H9 (cell line): ENCODE data around the gene CSRNP2. TPM values are rescaled to one million over a fixed set of nuclear protein-coding genes. Genes with fewer than 3 reads are reported as not detected.
A peak's percentile ranks its signal among the peaks of the same experiment; 100 is the strongest.

ENCODE experiments used
- DNase-seq: peaks from one replicate; pipeline ENCODE4 v3.0.0-alpha.2; 2017
- H2AFZ ChIP-seq: one replicate; pipeline ENCODE4 v1.6.1; 2013; ENCODE audit warnings: mild to moderate bottlenecking, low read length, control low read depth, moderate library complexity
- H2AK5ac ChIP-seq: 2 replicates; pipeline ENCODE4 v1.6.1; 2013; ENCODE audit warnings: low read length, control low read depth, mixed read lengths; ENCODE audit not compliant: insufficient read length
- H2BK120ac ChIP-seq: one replicate; pipeline ENCODE4 v1.6.1; 2013; ENCODE audit warnings: low read depth, mild to moderate bottlenecking, low read length, control low read depth, inconsistent platforms; ENCODE audit not compliant: poor library complexity, severe bottlenecking
- H2BK12ac ChIP-seq: 2 replicates; pipeline ENCODE4 v1.6.1; 2013; ENCODE audit warnings: low read length, control low read depth, mixed read lengths, low read depth; ENCODE audit not compliant: insufficient read length
- H2BK15ac ChIP-seq: 2 replicates; pipeline ENCODE4 v1.6.1; 2013; ENCODE audit warnings: low read depth, low read length, control low read depth
- H2BK20ac ChIP-seq: one replicate; pipeline ENCODE4 v1.6.1; 2013; ENCODE audit warnings: low read depth, mild to moderate bottlenecking, low read length, control low read depth, inconsistent platforms; ENCODE audit not compliant: poor library complexity, severe bottlenecking
- H2BK5ac ChIP-seq: 2 replicates; pipeline ENCODE4 v1.6.1; 2013; ENCODE audit warnings: low read length, control low read depth, mixed read lengths; ENCODE audit not compliant: insufficient read length
- H3K14ac ChIP-seq: 2 replicates; pipeline ENCODE4 v1.6.1; 2013; ENCODE audit warnings: low read length, control low read depth; ENCODE audit not compliant: insufficient read depth
- H3K18ac ChIP-seq: 2 replicates; pipeline ENCODE4 v1.6.1; 2013; ENCODE audit warnings: low read depth, mild to moderate bottlenecking, mixed read lengths, low read length, control low read depth; ENCODE audit not compliant: insufficient read length
- H3K23ac ChIP-seq: 2 replicates; pipeline ENCODE4 v1.6.1; 2013; ENCODE audit warnings: low read length, control low read depth, mixed read lengths, low read depth; ENCODE audit not compliant: insufficient read length
- H3K23me2 ChIP-seq: 2 replicates; pipeline ENCODE4 v1.6.1; 2013; ENCODE audit warnings: low read depth, mild to moderate bottlenecking, mixed read lengths, low read length, control low read depth; ENCODE audit not compliant: insufficient read length, poor library complexity, severe bottlenecking
- H3K27ac ChIP-seq: 2 replicates; pipeline ENCODE4 v1.5.1; 2013; ENCODE audit warnings: low read length, control low read depth, mixed read lengths, low read depth; ENCODE audit not compliant: insufficient read length
- H3K27me3 ChIP-seq: 2 replicates; pipeline ENCODE4 v1.6.1; 2013; ENCODE audit warnings: low read length, control low read depth, inconsistent platforms; ENCODE audit not compliant: insufficient read depth
- H3K4ac ChIP-seq: 2 replicates; pipeline ENCODE4 v1.6.1; 2013; ENCODE audit warnings: low read depth, mild to moderate bottlenecking, control low read depth, inconsistent platforms, low read length, moderate library complexity
- H3K4me1 ChIP-seq: 2 replicates; pipeline ENCODE4 v1.6.1; 2013; ENCODE audit warnings: low read length, control low read depth, inconsistent platforms; ENCODE audit not compliant: insufficient read depth
- H3K4me2 ChIP-seq: 2 replicates; pipeline ENCODE4 v1.6.1; 2013; ENCODE audit warnings: low read length, control low read depth, mixed read lengths; ENCODE audit not compliant: insufficient read length, insufficient read depth
- H3K56ac ChIP-seq: 2 replicates; pipeline ENCODE4 v1.6.1; 2013; ENCODE audit warnings: low read depth, mild to moderate bottlenecking, mixed read lengths, low read length, control low read depth; ENCODE audit not compliant: insufficient read length
- H3K79me1 ChIP-seq: 2 replicates; pipeline ENCODE4 v1.6.1; 2013; ENCODE audit warnings: low read depth, mild to moderate bottlenecking, moderate library complexity, low read length, control low read depth, inconsistent platforms; ENCODE audit not compliant: insufficient read depth, poor library complexity, severe bottlenecking
- H3K79me2 ChIP-seq: 2 replicates; pipeline ENCODE4 v1.6.1; 2013; ENCODE audit warnings: low read length, control low read depth, inconsistent platforms; ENCODE audit not compliant: insufficient read depth
- H3K9ac ChIP-seq: 2 replicates; pipeline ENCODE4 v1.6.1; 2013; ENCODE audit warnings: low read length, control low read depth, mixed read lengths; ENCODE audit not compliant: insufficient read length; ENCODE audit errors: extremely low read depth
- H3K9me3 ChIP-seq: one replicate; pipeline ENCODE4 v1.6.1; 2013; ENCODE audit warnings: low read depth, low read length, inconsistent platforms; ENCODE audit not compliant: control insufficient read depth
- H3T11ph ChIP-seq: one replicate; pipeline ENCODE4 v1.6.1; 2013; ENCODE audit warnings: mild to moderate bottlenecking, low read length, control low read depth, inconsistent platforms
- H4K20me1 ChIP-seq: one replicate; pipeline ENCODE4 v1.6.1; 2013; ENCODE audit not compliant: control insufficient read depth, insufficient read length, insufficient read depth
- H4K5ac ChIP-seq: 2 replicates; pipeline ENCODE4 v1.6.1; 2013; ENCODE audit warnings: low read depth, mild to moderate bottlenecking, mixed read lengths, low read length, control low read depth; ENCODE audit not compliant: insufficient read length
- H4K8ac ChIP-seq: replicated peaks from 2 replicates; pipeline ENCODE4 v1.6.1; 2013; ENCODE audit warnings: low read length, control low read depth, mixed read lengths, low read depth; ENCODE audit not compliant: insufficient read length
- H4K91ac ChIP-seq: 2 replicates; pipeline ENCODE4 v1.6.1; 2013; ENCODE audit warnings: low read depth, mild to moderate bottlenecking, moderate library complexity, mixed read lengths, low read length, control low read depth; ENCODE audit not compliant: insufficient read length
- H3K27ac Mint-ChIP-seq, 3 experiments: 2 replicates in 2 of 3; 3 replicates in 1 of 3; pipeline ENCODE4 v1.8.0; 2020 to 2021; ENCODE audit warnings: mixed read lengths in 3 of 3, mild to moderate bottlenecking in 1 of 3, moderate library complexity in 1 of 3
- H3K27me3 Mint-ChIP-seq: 2 replicates; pipeline ENCODE4 v1.8.0; 2021; ENCODE audit warnings: low read depth, mild to moderate bottlenecking, moderate library complexity, mixed read lengths
- H3K36me3 Mint-ChIP-seq, 3 experiments: 2 replicates in 2 of 3; 3 replicates in 1 of 3; pipeline ENCODE4 v1.8.0; 2020 to 2021; ENCODE audit warnings: low read depth in 3 of 3, mixed read lengths in 3 of 3; ENCODE audit not compliant: insufficient read depth in 1 of 3
- H3K4me1 Mint-ChIP-seq, 2 experiments: 2 replicates each; pipeline ENCODE4 v1.8.0; 2020; ENCODE audit warnings: mixed read lengths in 2 of 2
- H3K4me3 Mint-ChIP-seq, 2 experiments: 2 replicates in 1 of 2; 3 replicates in 1 of 2; pipeline ENCODE4 v1.8.0; 2020 to 2021; ENCODE audit warnings: mild to moderate bottlenecking in 2 of 2, mixed read lengths in 2 of 2, moderate library complexity in 1 of 2
- H3K9me3 Mint-ChIP-seq, 2 experiments: 2 replicates in 1 of 2; 3 replicates in 1 of 2; pipeline ENCODE4 v1.8.0; 2020; ENCODE audit warnings: mild to moderate bottlenecking in 2 of 2, mixed read lengths in 2 of 2, moderate library complexity in 1 of 2
- WGBS: extraction: QIAGEN DNeasy Blood & Tissue Kit; methylation state at CpG from one replicate; pipeline ENCODE4 v1.1.7; 2013; ENCODE audit warnings: missing lambda C conversion rate, low lambda C conversion rate, mixed read lengths; ENCODE audit not compliant: insufficient read length; ENCODE audit errors: extremely low coverage; 5-methylcytosine and 5-hydroxymethylcytosine counted together
- total RNA-seq: library from RNA; stranded (reverse); gene quantifications from 2 replicates; pipeline ENCODE4 v1.2.1, GENCODE V29; 2021
- TF ChIP-seq, protein P1 (sequence below): fragments of 200-600 bp; sonication (generic); conservative IDR thresholded peaks from 3 replicates; pipeline ENCODE4 v1.8.0; 2021; ENCODE audit warnings: antibody characterized with exemption, mild to moderate bottlenecking

CSRNP2 gene
- total RNA-seq, 1 experiment from 2014 or later = 38.6 TPM

DNA sequence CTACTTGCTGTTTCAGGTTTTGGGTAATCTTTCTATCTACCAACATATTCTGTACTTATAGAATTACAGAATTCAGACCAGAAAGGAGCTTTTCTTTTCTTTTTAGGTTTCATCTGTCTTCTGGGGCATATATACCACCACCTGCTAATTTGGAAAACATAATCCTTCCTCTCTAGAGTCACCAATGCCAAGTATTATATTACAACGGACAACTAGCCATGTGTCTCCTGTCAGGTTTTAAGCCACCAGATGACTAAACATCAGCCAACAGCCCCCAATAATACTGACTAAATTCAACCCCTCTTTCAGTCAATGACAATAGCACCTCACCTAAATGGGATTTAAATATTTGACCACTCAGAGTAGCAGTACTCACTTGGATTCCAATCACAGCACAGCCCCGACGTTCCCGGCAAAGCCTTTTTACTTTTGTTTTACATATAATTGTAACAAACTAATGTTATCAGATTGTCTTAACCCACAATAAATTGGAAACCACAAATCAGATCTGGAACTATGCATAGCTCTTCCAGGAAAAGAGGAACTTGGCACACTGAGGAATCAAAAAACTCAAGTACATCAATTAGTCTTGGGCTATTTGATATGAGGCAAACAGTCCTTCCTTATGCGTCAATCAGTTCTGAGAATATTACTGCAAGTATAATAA, 70.7 kb downstream of the CSRNP2 start:
- Histone ChIP-seq H3K79me1 (peaks cover 8% of the 10 kb centered on the region), H3K56ac (no peak overlapping the region), H2BK20ac (no peak overlapping the region), H3K27me3 (no peaks in the 10 kb centered on the region), H2BK15ac (no peak overlapping the region), H3T11ph (no peak overlapping the region), H4K8ac (no peak overlapping the region), H3K14ac (no peak overlapping the region), H3K23ac (no peak overlapping the region), H3K27ac (no peak overlapping the region), H3K4me2 (no peak overlapping the region), H2AFZ (no peak overlapping the region), H3K9ac (no peak overlapping the region), H2BK12ac (no peak overlapping the region), H4K5ac (no peak overlapping the region), H3K18ac (no peak overlapping the region), H3K4me1 (no peaks in the 10 kb centered on the region), H4K20me1 (no peaks in the 10 kb centered on the region), H4K91ac (no peak overlapping the region), H3K4ac (no peak overlapping the region), H3K79me2 (peaks cover 6% of the 10 kb centered on the region; the same call in 1 of the 2 replicates), H3K9me3 (no peaks in the 10 kb centered on the region), H3K23me2 (no peaks in the 10 kb centered on the region), H2AK5ac (no peak overlapping the region), H2BK5ac (no peak overlapping the region), H2BK120ac (no peak overlapping the region)
- no peaks in the 10 kb centered on the region for H3K27me3 Mint-ChIP-seq
- H3K4me3 Mint-ChIP-seq = no peak overlapping the region
- peaks cover 7 to 12% (median 8%) of the 10 kb centered on the region in 3 experiments for H3K36me3 Mint-ChIP-seq
- TF ChIP-seq, protein P1, sequence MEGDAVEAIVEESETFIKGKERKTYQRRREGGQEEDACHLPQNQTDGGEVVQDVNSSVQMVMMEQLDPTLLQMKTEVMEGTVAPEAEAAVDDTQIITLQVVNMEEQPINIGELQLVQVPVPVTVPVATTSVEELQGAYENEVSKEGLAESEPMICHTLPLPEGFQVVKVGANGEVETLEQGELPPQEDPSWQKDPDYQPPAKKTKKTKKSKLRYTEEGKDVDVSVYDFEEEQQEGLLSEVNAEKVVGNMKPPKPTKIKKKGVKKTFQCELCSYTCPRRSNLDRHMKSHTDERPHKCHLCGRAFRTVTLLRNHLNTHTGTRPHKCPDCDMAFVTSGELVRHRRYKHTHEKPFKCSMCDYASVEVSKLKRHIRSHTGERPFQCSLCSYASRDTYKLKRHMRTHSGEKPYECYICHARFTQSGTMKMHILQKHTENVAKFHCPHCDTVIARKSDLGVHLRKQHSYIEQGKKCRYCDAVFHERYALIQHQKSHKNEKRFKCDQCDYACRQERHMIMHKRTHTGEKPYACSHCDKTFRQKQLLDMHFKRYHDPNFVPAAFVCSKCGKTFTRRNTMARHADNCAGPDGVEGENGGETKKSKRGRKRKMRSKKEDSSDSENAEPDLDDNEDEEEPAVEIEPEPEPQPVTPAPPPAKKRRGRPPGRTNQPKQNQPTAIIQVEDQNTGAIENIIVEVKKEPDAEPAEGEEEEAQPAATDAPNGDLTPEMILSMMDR = no peak
- no peaks in the 10 kb centered on the region for H3K9me3 Mint-ChIP-seq
- H3K27ac Mint-ChIP-seq = peak overlapping the region in 2 of 3 experiments; percentile 35 to 36; a peak in 2 of 7 replicates
- no CpG with 5 or more reads among the region's 5 CpGs for WGBS
- H3K4me1 Mint-ChIP-seq = peaks cover 30 to 37% of the 10 kb centered on the region in 2 experiments
- DNase-seq = no peak
